Esophagus squamous epithelium (tissue), 4 donors: Measurements from ENCODE around the gene CNTNAP2.

Experiments used
- CTCF ChIP-seq, 6 experiments: fragments of 450-650 bp in 4 of 6; fragments of 200-600 bp in 2 of 6; sonication (generic) in 2 of 6; IDR thresholded peaks; one replicate each; pipeline ENCODE4 v1.5.1; 2016 to 2019; ENCODE audit warnings: antibody characterized with exemption in 6 of 6, mild to moderate bottlenecking in 4 of 6, moderate library complexity in 4 of 6
- POLR2A ChIP-seq, 4 donors: fragments of 450-650 bp; IDR thresholded peaks; one replicate each; pipeline ENCODE4 v1.6.1; 2017; ENCODE audit warnings: antibody characterized with exemption in 4 of 4, mild to moderate bottlenecking in 4 of 4, moderate library complexity in 3 of 4

GRCh38 chr7:146359176-146359575 lies 242.6 kb downstream of the CNTNAP2 start:
- TF ChIP-seq POLR2A (IDR thresholded peaks at IDR 0.05) (no peak), CTCF (IDR thresholded peaks at IDR 0.05) (no peak)
